Fibroblast of lung (primary cell): Measurements from ENCODE around the gene OR52J3.

Experiments
- EZH2 ChIP-seq: IDR thresholded peaks from 2 replicates; pipeline ENCODE4 v1.5.1; 2012; ENCODE audit warnings: low read length, control low read depth, mild to moderate bottlenecking; ENCODE audit errors: missing control alignments
- TF ChIP-seq, protein P1 (sequence below), 2 donors: IDR thresholded peaks in 1 of 2; conservative IDR thresholded peaks in 1 of 2; 1 replicate in 1 of 2; 2 replicates in 1 of 2; pipeline ENCODE4 v1.5.1; 2011 to 2012; ENCODE audit warnings: low read length in 2 of 2, control low read depth in 1 of 2, inconsistent platforms in 1 of 2, low read depth in 1 of 2, mild to moderate bottlenecking in 1 of 2

DNA sequence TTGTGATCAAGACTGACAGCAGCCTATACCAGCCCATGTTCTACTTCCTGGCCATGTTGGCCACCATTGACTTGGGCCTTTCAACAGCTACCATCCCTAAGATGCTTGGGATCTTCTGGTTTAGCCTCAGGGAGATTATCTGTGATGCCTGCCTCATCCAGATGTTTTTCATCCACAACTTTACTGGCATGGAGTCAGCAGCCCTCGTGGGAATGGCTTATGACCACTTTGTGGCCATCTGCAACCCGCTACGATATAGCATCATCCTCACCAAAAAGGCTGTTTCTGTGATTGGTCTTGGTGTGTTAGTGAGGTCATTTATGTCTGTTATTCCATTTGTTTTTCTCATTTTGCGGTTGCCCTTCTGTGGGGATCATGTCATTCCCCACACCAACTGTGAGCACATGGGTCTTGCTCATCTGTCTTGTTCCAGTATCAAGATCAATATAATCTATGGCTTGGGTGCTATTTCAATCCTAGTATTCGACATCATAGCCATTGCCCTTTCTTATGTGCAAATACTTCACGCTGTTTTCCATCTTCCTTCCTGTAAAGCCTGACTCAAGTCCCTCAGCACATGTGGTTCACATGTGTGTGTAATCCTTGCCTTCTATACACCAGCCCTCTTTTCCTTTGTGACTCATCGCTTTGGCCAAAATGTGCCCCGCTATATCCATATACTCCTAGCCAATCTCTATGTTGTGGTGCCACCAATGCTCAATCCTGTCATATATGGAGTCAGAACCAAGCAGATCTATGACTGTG lies 46.7 kb downstream of the OR52J3 start:
- TF ChIP-seq, protein P1, sequence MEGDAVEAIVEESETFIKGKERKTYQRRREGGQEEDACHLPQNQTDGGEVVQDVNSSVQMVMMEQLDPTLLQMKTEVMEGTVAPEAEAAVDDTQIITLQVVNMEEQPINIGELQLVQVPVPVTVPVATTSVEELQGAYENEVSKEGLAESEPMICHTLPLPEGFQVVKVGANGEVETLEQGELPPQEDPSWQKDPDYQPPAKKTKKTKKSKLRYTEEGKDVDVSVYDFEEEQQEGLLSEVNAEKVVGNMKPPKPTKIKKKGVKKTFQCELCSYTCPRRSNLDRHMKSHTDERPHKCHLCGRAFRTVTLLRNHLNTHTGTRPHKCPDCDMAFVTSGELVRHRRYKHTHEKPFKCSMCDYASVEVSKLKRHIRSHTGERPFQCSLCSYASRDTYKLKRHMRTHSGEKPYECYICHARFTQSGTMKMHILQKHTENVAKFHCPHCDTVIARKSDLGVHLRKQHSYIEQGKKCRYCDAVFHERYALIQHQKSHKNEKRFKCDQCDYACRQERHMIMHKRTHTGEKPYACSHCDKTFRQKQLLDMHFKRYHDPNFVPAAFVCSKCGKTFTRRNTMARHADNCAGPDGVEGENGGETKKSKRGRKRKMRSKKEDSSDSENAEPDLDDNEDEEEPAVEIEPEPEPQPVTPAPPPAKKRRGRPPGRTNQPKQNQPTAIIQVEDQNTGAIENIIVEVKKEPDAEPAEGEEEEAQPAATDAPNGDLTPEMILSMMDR (conservative IDR thresholded peaks at IDR 0.05 in 1 of 2, IDR thresholded peaks at IDR 0.05 in 1 of 2; ENCODE audit: low read depth in 1 of 2, low read length in 2 of 2), result no peak
- TF ChIP-seq EZH2, result no peak
